HepG2 (cell line): ENCODE measurements around the gene HAPLN2. TPM values are rescaled to one million over a fixed set of nuclear protein-coding genes. Genes with fewer than 3 reads are reported as not detected.

Experiments
- ARNTL ChIP-seq: sonication (generic); formaldehyde crosslinking; IDR thresholded peaks from 2 replicates; pipeline ENCODE4 v1.4.0; 2020; ENCODE audit warnings: mild to moderate bottlenecking, missing genetic modification reagents
- HDAC2 ChIP-seq: sonication (generic); formaldehyde crosslinking; IDR thresholded peaks from 2 replicates; pipeline ENCODE4 v1.4.0; 2020; ENCODE audit warnings: missing genetic modification reagents
- JUNB ChIP-seq: sonication (generic); formaldehyde crosslinking; IDR thresholded peaks from 2 replicates; pipeline ENCODE4 v1.8.0; 2022; ENCODE audit warnings: missing genetic modification reagents, mild to moderate bottlenecking, borderline replicate concordance
- KDM2A ChIP-seq: sonication (generic); formaldehyde crosslinking; IDR thresholded peaks from 2 replicates; pipeline ENCODE4 v1.4.0; 2020; ENCODE audit warnings: low read depth, missing genetic modification reagents, borderline replicate concordance
- MYC ChIP-seq: sonication (generic); formaldehyde crosslinking; IDR thresholded peaks from 2 replicates; pipeline ENCODE4 v1.9.0; 2021; ENCODE audit warnings: missing genetic modification reagents, borderline replicate concordance
- POGZ ChIP-seq: sonication (generic); formaldehyde crosslinking; IDR thresholded peaks from 2 replicates; pipeline ENCODE4 v1.4.0; 2020; ENCODE audit warnings: mild to moderate bottlenecking, missing genetic modification reagents
- RFX1 ChIP-seq: fragments of 450-650 bp; IDR thresholded peaks from 2 replicates; pipeline ENCODE4 v1.6.1; 2017
- SATB2 ChIP-seq: sonication (generic); formaldehyde crosslinking; IDR thresholded peaks from 2 replicates; pipeline ENCODE4 v1.5.0; 2020; ENCODE audit warnings: missing genetic modification reagents
- SIN3A ChIP-seq: IDR thresholded peaks from 2 replicates; pipeline ENCODE4 v1.6.1; 2011; ENCODE audit warnings: low read depth, mild to moderate bottlenecking, control low read depth, low read length, borderline replicate concordance
- SIN3B ChIP-seq: fragments of 150-350 bp; IDR thresholded peaks from 2 replicates; pipeline ENCODE4 v1.6.1; 2014; ENCODE audit warnings: low read length
- SIX1 ChIP-seq: sonication (generic); formaldehyde crosslinking; IDR thresholded peaks from 2 replicates; pipeline ENCODE4 v1.4.0; 2020; ENCODE audit warnings: missing genetic modification reagents, borderline replicate concordance
- THAP11 ChIP-seq: IDR thresholded peaks from 2 replicates; pipeline ENCODE4 v1.6.1; 2016; ENCODE audit warnings: missing biosample characterization, missing genetic modification reagents
- TP53 ChIP-seq: sonication (generic); formaldehyde crosslinking; conservative IDR thresholded peaks from 2 replicates; pipeline ENCODE4 v1.4.0; 2020; ENCODE audit warnings: missing genetic modification reagents
- U2AF1 ChIP-seq: fragments of 200-400 bp; formaldehyde crosslinking; optimal IDR thresholded peaks from 2 replicates; pipeline ENCODE3; 2017; ENCODE audit warnings: mild to moderate bottlenecking, low read depth, low read length
- ZNF382 ChIP-seq: sonication (generic); formaldehyde crosslinking; IDR thresholded peaks from 2 replicates; pipeline ENCODE4 v1.5.0; 2020; ENCODE audit warnings: missing genetic modification reagents, mild to moderate bottlenecking, borderline replicate concordance
- ZNF776 ChIP-seq: sonication (generic); formaldehyde crosslinking; IDR thresholded peaks from 2 replicates; pipeline ENCODE4 v1.4.0; 2020; ENCODE audit warnings: mild to moderate bottlenecking, missing genetic modification reagents
- polyA plus RNA-seq, 8 experiments: library from polyadenylated mRNA; depleted of rRNA in 3 of 8; stranded (reverse) in 7 of 8; unstranded in 1 of 8; fragments of >200 nt; fragmentation: Illumina TruSeq in 4 of 8; extraction: Trizol in 4 of 8; gene quantifications; 2 replicates each; pipeline versions ENCODE4 v1.2.1 to v1.2.3, GENCODE V29; 2011 to 2016; ENCODE audit warnings: low read depth in 4 of 8, missing spikeins in 1 of 8, mixed read lengths in 1 of 8; ENCODE audit not compliant: insufficient read depth in 1 of 8
- total RNA-seq, 5 experiments: library from RNA; depleted of rRNA; stranded (reverse); fragments of >200 nt; fragmentation: Illumina TruSeq; extraction: Trizol; gene quantifications; 2 replicates each; pipeline ENCODE4 v1.2.3, GENCODE V29; 2016; ENCODE audit warnings: low read depth in 1 of 5
- TF ChIP-seq, protein P1 (sequence below): sonication (generic); formaldehyde crosslinking; IDR thresholded peaks from 2 replicates; pipeline ENCODE4 v1.5.0; 2020; ENCODE audit warnings: mild to moderate bottlenecking, missing genetic modification reagents, borderline replicate concordance
- TF ChIP-seq, protein P2 (sequence below): sonication (generic); formaldehyde crosslinking; IDR thresholded peaks from 2 replicates; pipeline ENCODE4 v1.8.0; 2022; ENCODE audit warnings: missing genetic modification reagents, mild to moderate bottlenecking, moderate library complexity, borderline replicate concordance
- TF ChIP-seq, protein P3 (sequence below), 2 experiments: sonication (generic) in 1 of 2; formaldehyde crosslinking in 1 of 2; IDR thresholded peaks; 2 replicates each; pipeline versions ENCODE4 v1.4.0 to v1.6.1; 2018 to 2020; ENCODE audit warnings: missing genetic modification reagents in 2 of 2, borderline replicate concordance in 1 of 2, low read depth in 1 of 2, mild to moderate bottlenecking in 1 of 2, missing biosample characterization in 1 of 2

The HAPLN2 gene
- total and polyA plus RNA-seq, 2 of the 13 experiments (the other 11 are each of a cell fraction or from before 2014, with no cell fraction given): not detected

- TF ChIP-seq, protein P1, sequence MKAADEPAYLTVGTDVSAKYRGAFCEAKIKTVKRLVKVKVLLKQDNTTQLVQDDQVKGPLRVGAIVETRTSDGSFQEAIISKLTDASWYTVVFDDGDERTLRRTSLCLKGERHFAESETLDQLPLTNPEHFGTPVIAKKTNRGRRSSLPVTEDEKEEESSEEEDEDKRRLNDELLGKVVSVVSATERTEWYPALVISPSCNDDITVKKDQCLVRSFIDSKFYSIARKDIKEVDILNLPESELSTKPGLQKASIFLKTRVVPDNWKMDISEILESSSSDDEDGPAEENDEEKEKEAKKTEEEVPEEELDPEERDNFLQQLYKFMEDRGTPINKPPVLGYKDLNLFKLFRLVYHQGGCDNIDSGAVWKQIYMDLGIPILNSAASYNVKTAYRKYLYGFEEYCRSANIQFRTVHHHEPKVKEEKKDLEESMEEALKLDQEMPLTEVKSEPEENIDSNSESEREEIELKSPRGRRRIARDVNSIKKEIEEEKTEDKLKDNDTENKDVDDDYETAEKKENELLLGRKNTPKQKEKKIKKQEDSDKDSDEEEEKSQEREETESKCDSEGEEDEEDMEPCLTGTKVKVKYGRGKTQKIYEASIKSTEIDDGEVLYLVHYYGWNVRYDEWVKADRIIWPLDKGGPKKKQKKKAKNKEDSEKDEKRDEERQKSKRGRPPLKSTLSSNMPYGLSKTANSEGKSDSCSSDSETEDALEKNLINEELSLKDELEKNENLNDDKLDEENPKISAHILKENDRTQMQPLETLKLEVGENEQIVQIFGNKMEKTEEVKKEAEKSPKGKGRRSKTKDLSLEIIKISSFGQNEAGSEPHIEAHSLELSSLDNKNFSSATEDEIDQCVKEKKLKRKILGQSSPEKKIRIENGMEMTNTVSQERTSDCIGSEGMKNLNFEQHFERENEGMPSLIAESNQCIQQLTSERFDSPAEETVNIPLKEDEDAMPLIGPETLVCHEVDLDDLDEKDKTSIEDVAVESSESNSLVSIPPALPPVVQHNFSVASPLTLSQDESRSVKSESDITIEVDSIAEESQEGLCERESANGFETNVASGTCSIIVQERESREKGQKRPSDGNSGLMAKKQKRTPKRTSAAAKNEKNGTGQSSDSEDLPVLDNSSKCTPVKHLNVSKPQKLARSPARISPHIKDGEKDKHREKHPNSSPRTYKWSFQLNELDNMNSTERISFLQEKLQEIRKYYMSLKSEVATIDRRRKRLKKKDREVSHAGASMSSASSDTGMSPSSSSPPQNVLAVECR: no peak
- no peak for TF ChIP-seq THAP11 (CRISPR knock-in tag)
- TF ChIP-seq SATB2 (CRISPR knock-in tag): no peak
- TF ChIP-seq, protein P2, sequence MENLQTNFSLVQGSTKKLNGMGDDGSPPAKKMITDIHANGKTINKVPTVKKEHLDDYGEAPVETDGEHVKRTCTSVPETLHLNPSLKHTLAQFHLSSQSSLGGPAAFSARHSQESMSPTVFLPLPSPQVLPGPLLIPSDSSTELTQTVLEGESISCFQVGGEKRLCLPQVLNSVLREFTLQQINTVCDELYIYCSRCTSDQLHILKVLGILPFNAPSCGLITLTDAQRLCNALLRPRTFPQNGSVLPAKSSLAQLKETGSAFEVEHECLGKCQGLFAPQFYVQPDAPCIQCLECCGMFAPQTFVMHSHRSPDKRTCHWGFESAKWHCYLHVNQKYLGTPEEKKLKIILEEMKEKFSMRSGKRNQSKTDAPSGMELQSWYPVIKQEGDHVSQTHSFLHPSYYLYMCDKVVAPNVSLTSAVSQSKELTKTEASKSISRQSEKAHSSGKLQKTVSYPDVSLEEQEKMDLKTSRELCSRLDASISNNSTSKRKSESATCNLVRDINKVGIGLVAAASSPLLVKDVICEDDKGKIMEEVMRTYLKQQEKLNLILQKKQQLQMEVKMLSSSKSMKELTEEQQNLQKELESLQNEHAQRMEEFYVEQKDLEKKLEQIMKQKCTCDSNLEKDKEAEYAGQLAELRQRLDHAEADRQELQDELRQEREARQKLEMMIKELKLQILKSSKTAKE (CRISPR knock-in tag): 0 out of 2 replicates have a peak, but pooled peaks have one; percentile 15
- no peak for TF ChIP-seq RFX1
- TF ChIP-seq SIN3B: no peak
- TF ChIP-seq MYC (CRISPR knock-in tag): peak; percentile 40; the same call in 1 of the 2 replicates
- TF ChIP-seq TP53 (CRISPR knock-in tag): no peak
- no peak for TF ChIP-seq U2AF1
- no peak for TF ChIP-seq SIX1 (CRISPR knock-in tag)
- TF ChIP-seq JUNB (CRISPR knock-in tag): no peak
- 0 out of 2 replicates have a peak, but pooled peaks have one; percentile 4 for TF ChIP-seq KDM2A (CRISPR knock-in tag)
- no peak for TF ChIP-seq HDAC2 (CRISPR knock-in tag)
- no peak for TF ChIP-seq SIN3A
- TF ChIP-seq ARNTL: no peak
- no peak for TF ChIP-seq ZNF382
- TF ChIP-seq POGZ (CRISPR knock-in tag): no peak
- TF ChIP-seq, protein P3, sequence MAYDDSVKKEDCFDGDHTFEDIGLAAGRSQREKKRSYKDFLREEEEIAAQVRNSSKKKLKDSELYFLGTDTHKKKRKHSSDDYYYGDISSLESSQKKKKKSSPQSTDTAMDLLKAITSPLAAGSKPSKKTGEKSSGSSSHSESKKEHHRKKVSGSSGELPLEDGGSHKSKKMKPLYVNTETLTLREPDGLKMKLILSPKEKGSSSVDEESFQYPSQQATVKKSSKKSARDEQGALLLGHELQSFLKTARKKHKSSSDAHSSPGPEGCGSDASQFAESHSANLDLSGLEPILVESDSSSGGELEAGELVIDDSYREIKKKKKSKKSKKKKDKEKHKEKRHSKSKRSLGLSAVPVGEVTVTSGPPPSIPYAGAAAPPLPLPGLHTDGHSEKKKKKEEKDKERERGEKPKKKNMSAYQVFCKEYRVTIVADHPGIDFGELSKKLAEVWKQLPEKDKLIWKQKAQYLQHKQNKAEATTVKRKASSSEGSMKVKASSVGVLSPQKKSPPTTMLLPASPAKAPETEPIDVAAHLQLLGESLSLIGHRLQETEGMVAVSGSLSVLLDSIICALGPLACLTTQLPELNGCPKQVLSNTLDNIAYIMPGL (CRISPR knock-in tag; IDR thresholded peaks at IDR 0.05; ENCODE audit: borderline replicate concordance in 1 of 2, low read depth in 1 of 2): no peak; a peak in 2 of 4 replicates
- no peak for TF ChIP-seq ZNF776 (CRISPR knock-in tag)
Measured at GRCh38 chr1:156623946-156624813, 5.0 kb downstream of the HAPLN2 start (continued).
